ENCODE results near the gene TSPAN6. TPM values are rescaled to one million over a fixed set of nuclear protein-coding genes. Genes with fewer than 3 reads are reported as not detected.

TSPAN6 gene
- total RNA-seq, 2 donors from 2014 or later = 57.6 to 106 TPM

GRCh38 chrX:100596601-100597000 lies 40.0 kb downstream of the TSPAN6 start:
- H3K4me3 ChIP-seq = no peak overlapping the region
- H3K4me1 ChIP-seq = no peaks in the 10 kb centered on the region
- intact Hi-C loops (cut with DNase I) = no loop called here
- DNase-seq = no peak
- H3K27me3 ChIP-seq = no peaks in the 10 kb centered on the region
- H3K36me3 ChIP-seq = no peaks in the 10 kb centered on the region
- H3K9me3 ChIP-seq = no peaks in the 10 kb centered on the region
- H3K27ac ChIP-seq = no peak overlapping the region
- no peak overlapping the region for H3K9ac ChIP-seq (ENCODE audit: low read depth in 2 of 2, low read length in 2 of 2)
- no peak for TF ChIP-seq CTCF (IDR thresholded peaks at IDR 0.05)

- Histone ChIP-seq H3K9ac (ENCODE audit: low read depth in 2 of 2, low read length in 2 of 2) (no peak overlapping the region), H3K9me3 (no peaks in the 10 kb centered on the region), H3K27ac (no peak overlapping the region), H3K36me3 (no peaks in the 10 kb centered on the region), H3K4me3 (no peak overlapping the region), H3K27me3 (no peaks in the 10 kb centered on the region), H3K4me1 (no peaks in the 10 kb centered on the region)
- TF ChIP-seq CTCF (IDR thresholded peaks at IDR 0.05) = no peak
- intact Hi-C loops (cut with DNase I) = no loop called here
- no peak for DNase-seq
These were observed 43.0 kb downstream of the TSPAN6 start for GRCh38 chrX:100593581-100593980.

- Histone ChIP-seq H3K27ac (no peak overlapping the region), H3K9ac (ENCODE audit: low read depth in 2 of 2, low read length in 2 of 2) (no peak overlapping the region), H3K4me1 (no peaks in the 10 kb centered on the region), H3K27me3 (no peaks in the 10 kb centered on the region), H3K4me3 (no peak overlapping the region), H3K36me3 (no peaks in the 10 kb centered on the region), H3K9me3 (no peaks in the 10 kb centered on the region)
- intact Hi-C loops (cut with DNase I) = no loop called here
- no peak for TF ChIP-seq CTCF (IDR thresholded peaks at IDR 0.05)
- no peak for DNase-seq
These were observed 43.5 kb downstream of the TSPAN6 start for GRCh38 chrX:100593126-100593525.

- Histone ChIP-seq H3K36me3 (no peaks in the 10 kb centered on the region), H3K27me3 (no peaks in the 10 kb centered on the region), H3K4me3 (no peak overlapping the region), H3K27ac (no peak overlapping the region), H3K4me1 (no peaks in the 10 kb centered on the region), H3K9me3 (no peaks in the 10 kb centered on the region), H3K9ac (ENCODE audit: low read depth in 2 of 2, low read length in 2 of 2) (no peak overlapping the region)
- no peak for TF ChIP-seq CTCF (IDR thresholded peaks at IDR 0.05)
- intact Hi-C loops (cut with DNase I) = no loop called here
- DNase-seq = no peak
These were observed 45.2 kb downstream of the TSPAN6 start for GRCh38 chrX:100591256-100592051.

GRCh38 chrX:100587861-100588260 lies 48.7 kb downstream of the TSPAN6 start:
- no peak for DNase-seq
- intact Hi-C loops (cut with DNase I) = no loop called here
- no peak overlapping the region for H3K4me3 ChIP-seq
- no peaks in the 10 kb centered on the region for H3K27me3 ChIP-seq
- H3K9me3 ChIP-seq = no peaks in the 10 kb centered on the region
- no peak overlapping the region for H3K9ac ChIP-seq (ENCODE audit: low read depth in 2 of 2, low read length in 2 of 2)
- no peaks in the 10 kb centered on the region for H3K4me1 ChIP-seq
- H3K36me3 ChIP-seq = no peaks in the 10 kb centered on the region
- no peak overlapping the region for H3K27ac ChIP-seq
- TF ChIP-seq CTCF (IDR thresholded peaks at IDR 0.05) = no peak

Measured in colonic mucosa (tissue), 4 donors.